Spleen (tissue), 7 donors: ENCODE results near the gene BLID.

Experiments
- CTCF ChIP-seq, 11 experiments: fragments of 200-600 bp in 7 of 11; fragments of 450-650 bp in 4 of 11; sonication (generic) in 4 of 11; IDR thresholded peaks in 8 of 11; conservative IDR thresholded peaks in 3 of 11; 1 replicate in 7 of 11; 2 replicates in 4 of 11; pipeline versions ENCODE4 v1.4.0 to v1.8.0; 2016 to 2021; ENCODE audit warnings: antibody characterized with exemption in 11 of 11, inconsistent platforms in 4 of 11, mild to moderate bottlenecking in 1 of 11
- POLR2AphosphoS5 ChIP-seq, 3 donors: sonication (generic); formaldehyde crosslinking; IDR thresholded peaks; one replicate each; pipeline ENCODE4 v1.5.1; 2017; ENCODE audit warnings: antibody characterized with exemption in 3 of 3
- donor health status: DM: no; HTN: no; CAD: no; lungs with moderate emphysema.
- donor health status: DM: no; HTN: no; CAD: no.
- donor health status: DM: no; HTN: no; CAD: no.

GRCh38 chr11:122105044-122105758 lies 10.8 kb downstream of the BLID start:
- TF ChIP-seq CTCF (IDR thresholded peaks at IDR 0.05 in 8 of 11, conservative IDR thresholded peaks at IDR 0.05 in 3 of 11) = no peak
- no peak for TF ChIP-seq POLR2AphosphoS5 (IDR thresholded peaks at IDR 0.05)
